HG03280 (cell line): ENCODE measurements around the gene CLRN3.

Source experiments
- ATAC-seq: cut with Tn5 transposase; IDR thresholded peaks from one replicate; pipeline ENCODE4 v1.9.1; 2021; ENCODE audit warnings: mild to moderate bottlenecking, moderate library complexity; ENCODE audit not compliant: unreplicated experiment

CLRN3 gene

DNA sequence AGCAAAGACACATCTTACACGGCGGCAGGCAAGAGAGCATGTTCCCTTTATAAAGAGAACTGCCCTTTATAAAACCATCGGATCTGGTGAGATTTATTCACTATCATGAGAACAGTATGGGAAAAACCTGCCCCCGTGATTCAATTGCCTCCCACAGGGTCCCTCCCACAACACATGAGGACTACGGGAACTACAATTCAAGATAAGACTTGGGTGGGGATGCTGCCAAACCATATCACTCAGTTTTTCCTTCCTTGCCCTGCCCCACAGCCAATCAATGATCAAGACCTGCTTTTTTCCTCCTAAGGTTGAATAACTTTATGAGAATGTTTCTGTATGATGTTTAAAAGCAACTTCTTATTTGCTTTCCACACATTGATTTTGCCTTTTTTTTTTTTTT, 11.0 kb upstream of the CLRN3 start:
- ATAC-seq = no peak

GRCh38 chr10:127899766-127900387, 7.1 kb upstream of the CLRN3 start:
- no peak for ATAC-seq

GRCh38 chr10:127897177-127897576, 4.4 kb upstream of the CLRN3 start:
- ATAC-seq = no peak

DNA sequence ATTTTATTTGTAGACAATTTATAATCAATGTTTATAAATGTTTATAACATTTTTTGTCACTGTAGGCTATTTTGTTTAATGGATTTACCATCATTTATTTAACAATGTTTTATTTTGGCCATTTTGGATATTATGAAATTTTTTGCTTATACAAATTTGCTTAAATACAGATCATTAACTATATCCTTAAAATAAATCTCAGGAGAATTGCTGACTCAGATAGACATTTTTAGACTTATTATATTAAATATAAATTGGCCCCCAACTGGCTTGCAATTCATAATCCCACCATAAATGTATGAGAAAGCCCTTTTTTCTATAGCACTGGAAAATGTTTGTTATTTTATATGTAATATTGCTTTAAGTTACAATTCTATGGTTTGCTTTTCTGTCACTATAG, 3.8 kb upstream of the CLRN3 start:
- no peak for ATAC-seq

DNA sequence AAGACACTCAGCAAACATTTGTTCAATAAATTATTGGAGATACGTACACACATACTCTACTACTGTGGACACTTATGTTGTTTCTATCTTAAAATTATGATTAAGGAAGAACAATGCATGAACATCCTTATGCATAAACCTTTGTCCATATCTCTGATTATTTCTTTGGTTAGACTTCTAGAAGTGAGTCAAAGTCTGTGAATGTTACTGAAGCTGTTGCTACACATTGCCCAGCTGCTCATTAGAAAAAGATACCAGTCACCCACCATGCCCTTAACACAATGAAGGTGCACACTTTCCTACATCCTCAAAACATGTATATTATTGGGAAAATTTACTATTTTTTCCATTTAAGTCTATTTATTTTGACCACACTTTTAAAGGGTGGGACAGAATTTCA, 1.4 kb upstream of the CLRN3 start:
- ATAC-seq = no peak

- no peak for ATAC-seq
Observed at GRCh38 chr10:127890832-127891334, 1.9 kb downstream of the CLRN3 start.

DNA sequence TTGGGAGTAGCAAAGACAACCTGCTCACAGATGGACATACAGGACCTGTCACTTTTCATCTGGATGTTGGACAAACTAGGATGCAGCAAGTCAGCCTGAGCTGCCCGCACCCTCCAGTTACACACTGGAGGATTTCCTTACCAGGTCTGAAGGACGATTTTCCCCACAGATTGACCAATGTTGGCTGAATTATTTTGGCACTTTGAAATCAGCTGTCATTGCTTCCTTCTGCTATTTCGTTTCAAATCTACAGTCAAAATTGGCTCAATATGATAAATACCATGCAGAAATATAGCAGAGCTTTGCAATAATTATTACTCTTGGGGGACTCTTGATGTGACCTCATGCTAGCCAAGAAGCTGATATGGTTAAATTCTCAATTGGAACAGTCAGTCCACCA, 2.5 kb downstream of the CLRN3 start:
- ATAC-seq = no peak

- ATAC-seq = no peak
Observed at GRCh38 chr10:127889605-127890195, 3.0 kb downstream of the CLRN3 start.

DNA sequence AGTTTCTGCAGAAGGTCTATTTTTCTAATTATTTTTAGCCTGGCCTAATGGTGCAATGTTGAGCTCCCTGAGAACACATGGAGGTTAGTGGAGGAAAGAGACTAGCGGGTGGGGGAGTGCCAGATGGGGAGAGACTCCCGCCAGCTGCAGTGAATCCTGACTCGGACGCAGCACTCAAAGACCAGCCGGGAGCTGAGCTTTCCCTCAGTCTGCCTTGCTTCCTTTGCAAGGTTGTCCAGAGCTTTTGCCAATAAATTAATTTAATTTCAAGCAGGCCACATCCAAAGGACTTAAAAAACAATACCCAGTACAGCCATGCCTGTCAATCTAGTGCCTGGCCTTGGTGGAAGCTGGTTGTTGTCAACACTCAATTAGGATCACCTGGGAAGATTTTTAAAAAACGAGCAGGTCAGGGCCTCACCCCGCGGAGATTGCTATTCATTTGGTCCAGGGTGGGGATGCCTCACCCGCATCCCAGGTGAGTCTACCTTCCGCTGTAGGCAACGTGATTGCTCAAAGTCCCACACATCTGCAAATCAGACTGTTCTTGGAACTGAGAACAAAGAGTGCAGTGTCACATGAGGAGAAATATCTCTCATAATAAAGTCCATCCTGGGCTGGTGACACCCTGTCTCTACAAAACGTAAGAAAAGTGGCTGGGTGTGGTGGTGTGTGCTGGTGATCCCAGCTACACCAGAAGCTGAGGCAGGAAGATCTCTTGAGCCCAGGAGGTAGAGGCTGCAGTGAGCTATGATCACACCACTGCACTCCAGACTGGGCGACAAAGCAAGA, 4.0 kb downstream of the CLRN3 start:
- no peak for ATAC-seq

DNA sequence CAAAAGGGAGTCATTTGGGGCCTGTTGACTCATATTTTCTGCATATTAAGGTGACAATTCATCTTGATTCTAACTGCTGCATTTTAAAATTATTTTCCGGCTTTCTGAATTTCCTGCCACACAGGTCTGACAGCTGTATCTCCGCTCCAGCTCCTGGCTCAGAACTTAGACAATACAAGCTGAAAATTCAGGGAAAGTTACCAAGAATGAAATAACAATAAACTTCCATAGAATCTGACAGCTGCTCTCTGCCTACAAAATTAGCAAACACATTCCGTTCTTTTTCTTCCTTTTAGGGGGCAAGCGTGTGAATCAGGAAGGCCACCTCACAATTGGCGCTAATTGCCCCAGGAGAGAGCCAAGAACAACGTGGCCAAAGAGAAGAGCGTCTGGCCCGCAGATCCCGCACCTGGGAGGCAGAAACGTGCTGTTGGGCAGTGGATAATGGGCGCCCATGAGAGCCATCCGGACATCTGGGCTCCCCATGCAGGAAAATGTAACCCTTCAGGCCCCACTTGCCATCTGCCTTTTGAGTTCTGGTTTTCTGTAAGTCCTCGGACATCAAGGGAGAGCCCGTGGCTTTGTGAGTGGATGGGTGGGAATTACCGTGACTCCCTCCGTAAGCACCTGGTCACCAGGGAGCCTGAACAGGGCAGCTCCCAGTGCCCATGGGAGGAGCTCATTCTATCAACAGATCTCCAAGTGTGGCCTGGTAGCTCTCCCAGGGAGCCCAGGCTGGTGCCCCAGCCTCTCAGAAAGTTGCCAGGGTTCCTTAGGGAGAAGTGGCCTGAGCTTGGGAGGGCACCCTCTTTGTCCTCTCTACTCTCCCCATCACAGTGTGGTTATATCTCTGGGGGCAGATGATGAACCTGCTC, 5.0 kb downstream of the CLRN3 start:
- ATAC-seq = no peak

GRCh38 chr10:127886371-127887051, 6.2 kb downstream of the CLRN3 start:
- ATAC-seq = no peak

DNA sequence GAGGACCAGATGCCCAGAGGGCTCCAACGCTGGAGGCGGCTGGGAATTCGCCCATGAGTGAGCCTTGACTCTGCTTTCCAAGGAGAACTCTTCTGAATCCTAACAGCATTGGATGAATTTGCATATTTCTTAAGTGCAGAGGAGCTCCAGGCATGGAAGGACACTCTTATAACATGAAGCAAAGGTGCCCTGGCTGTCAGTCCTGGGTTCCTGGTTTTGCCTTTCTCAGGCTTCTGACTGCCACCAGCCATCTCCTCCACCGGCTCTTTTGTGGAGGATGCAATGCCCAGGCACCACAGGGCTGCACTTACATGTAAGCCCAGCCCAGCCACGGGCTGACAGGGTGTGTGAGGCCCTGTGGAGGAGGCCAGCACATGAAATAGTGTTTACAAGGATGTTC, 8.2 kb downstream of the CLRN3 start:
- ATAC-seq = no peak

- ATAC-seq = no peak
Observed at GRCh38 chr10:127883516-127883915, 9.2 kb downstream of the CLRN3 start.

DNA sequence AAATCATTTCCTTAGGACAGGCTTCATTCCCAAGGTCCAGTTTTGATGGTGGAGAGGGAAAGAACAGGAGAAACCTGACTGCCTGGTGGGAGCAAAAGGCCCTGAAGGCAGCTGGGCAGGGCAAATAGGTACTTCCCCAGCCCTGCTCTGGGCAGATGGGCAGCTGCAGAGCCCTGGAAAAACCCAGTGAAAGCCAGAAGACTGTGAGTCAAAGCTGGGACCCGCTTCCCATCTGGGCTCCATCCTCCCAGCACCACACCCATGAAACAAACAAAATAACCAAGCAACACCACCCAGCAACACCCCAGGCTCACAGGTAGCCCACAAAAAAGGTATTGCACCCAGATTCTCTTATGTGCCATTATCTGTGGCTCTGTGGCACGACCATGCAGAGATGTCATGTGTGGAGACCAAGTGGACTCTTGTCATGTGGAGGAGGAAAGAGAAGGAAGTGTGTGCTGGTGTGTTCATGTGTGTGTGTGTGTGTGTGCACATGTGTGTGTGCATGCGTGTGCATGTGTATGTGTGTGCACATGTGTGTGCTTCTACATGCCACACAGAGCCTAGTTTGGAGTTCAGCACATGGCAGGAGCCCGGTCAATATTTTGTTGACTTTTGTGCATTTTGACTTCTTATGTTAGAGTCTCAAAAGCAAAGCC, 9.8 kb downstream of the CLRN3 start:
- no peak for ATAC-seq

DNA sequence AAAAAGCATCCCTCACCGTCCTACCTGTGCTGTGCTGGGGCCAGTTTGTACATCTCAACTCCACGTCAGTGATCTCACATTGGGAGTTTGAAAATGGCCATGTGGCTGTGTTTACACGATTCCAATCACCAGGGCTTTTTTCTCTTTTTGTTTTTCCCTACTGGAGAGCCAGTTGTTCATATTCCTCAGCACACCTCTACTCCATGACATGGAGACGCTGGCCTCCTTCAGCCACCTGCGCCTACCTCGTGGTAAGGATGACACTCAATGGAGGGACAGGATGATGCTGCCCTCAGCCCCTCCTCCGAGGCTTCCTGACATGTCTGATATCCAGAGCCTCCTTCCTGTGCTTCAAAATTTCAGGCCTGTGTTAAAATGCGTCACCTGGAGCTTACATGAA, 10.3 kb downstream of the CLRN3 start:
- ATAC-seq = no peak

DNA sequence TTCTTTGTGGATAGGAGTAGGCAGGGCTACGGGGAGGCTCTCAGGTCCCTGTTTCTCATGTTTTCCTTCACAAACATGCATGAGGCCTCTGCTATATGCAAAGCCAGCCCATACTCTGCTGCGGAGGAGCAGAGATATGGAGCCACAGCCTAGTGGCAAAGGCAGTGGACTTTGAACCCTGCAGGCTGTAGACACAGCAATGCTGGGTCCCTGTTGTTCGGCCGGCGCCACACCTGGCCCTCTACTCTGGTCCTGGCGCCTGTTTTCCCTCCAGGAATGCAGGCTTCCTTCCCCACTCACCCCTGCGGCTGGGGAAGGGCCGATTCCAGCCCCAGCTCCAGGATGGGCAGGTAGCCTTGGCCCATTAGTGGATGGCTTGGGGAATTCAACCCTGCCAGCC, 11.5 kb downstream of the CLRN3 start:
- ATAC-seq = no peak

GRCh38 chr10:127880557-127880956, 12.2 kb downstream of the CLRN3 start:
- no peak for ATAC-seq

DNA sequence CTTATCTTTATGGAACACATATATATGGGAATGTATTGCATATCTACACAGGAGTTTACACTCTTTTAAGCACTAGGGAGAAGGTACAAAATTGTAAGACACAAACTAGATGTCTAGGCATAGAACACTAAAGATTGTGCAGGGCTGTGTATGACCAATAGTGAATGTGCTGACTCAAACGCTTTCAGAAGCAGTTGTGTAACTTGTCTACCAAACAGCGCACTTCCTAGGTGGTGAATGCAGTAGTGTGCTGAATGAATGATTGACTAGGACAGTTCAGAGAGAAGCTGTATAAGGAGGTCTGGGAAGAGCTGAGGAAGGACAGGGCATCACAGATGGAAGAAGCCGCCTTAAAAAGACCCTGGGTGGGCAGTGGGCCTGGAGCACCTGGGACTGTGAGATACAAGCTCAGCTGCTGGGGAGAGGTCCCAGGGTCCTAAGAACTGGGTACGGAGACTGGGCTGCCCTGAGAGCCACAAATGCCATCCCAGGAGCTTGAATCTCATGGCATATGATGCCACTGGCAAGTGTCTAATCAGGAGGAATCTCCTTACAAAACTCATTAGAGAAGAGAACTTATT, 14.2 kb downstream of the CLRN3 start:
- no peak for ATAC-seq

GRCh38 chr10:127877699-127878098, 15.0 kb downstream of the CLRN3 start:
- ATAC-seq = no peak

DNA sequence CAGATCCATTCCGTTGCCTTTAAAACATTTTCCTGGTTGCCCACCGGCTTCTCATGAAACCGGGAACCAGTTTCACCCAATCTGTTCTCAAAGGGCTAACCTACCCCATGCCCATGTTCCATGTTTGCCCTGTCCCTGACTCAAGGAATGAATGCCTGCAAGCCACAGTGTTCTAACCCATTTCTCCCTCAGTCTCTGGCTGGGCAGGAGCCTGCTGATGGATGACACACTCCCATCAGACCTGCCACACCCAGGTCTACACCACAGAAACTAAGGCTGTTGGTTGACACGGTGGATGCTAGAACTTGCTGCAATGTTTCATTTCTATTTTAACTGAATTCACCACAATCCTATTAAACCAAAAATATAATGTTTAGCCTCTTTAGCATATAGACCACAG, 15.6 kb downstream of the CLRN3 start:
- ATAC-seq = no peak
